MG63 (cell line): ENCODE data around the gene NEK1. TPM values are rescaled to one million over a fixed set of nuclear protein-coding genes. Genes with fewer than 3 reads are reported as not detected.
"Not testable (repeated sequence)": the region's sequence is repeated elsewhere in the genome, so short reads cannot be mapped to it uniquely, and the experiment has no call there.

ENCODE experiments used
- DNase-seq: peaks from one replicate; pipeline ENCODE4 v3.0.0-alpha.2; 2020
- H3K27me3 ChIP-seq: fragments of 250-450 bp; sonication (Bioruptor Pico); 2 replicates; pipeline ENCODE4 v1.5.1; 2020; ENCODE audit warnings: mild to moderate bottlenecking, moderate library complexity
- H3K36me3 ChIP-seq: fragments of 250-450 bp; sonication (Bioruptor Pico); 2 replicates; pipeline ENCODE4 v1.5.1; 2020; ENCODE audit warnings: mild to moderate bottlenecking, moderate library complexity
- H3K4me3 ChIP-seq: fragments of 250-450 bp; sonication (Bioruptor Pico); 2 replicates; pipeline ENCODE4 v1.5.1; 2020; ENCODE audit warnings: mild to moderate bottlenecking, moderate library complexity
- H3K9me3 ChIP-seq: fragments of 250-450 bp; sonication (Bioruptor Pico); 2 replicates; pipeline ENCODE4 v1.5.1; 2020; ENCODE audit warnings: mild to moderate bottlenecking, moderate library complexity
- total RNA-seq: library from RNA; depleted of rRNA; stranded (reverse); fragments of >200 nt; shearing (Covaris generic); gene quantifications from 2 replicates; pipeline ENCODE4 v1.2.3, GENCODE V29; 2014; ENCODE audit warnings: low replicate concordance

Gene NEK1
- total RNA-seq, 1 experiment from 2014 or later, result 2.1 TPM

GRCh38 chr4:169640261-169640870 lies 28.0 kb upstream of the NEK1 start:
- Histone ChIP-seq H3K9me3 (no peaks in the 10 kb centered on the region), H3K27me3 (no peaks in the 10 kb centered on the region), H3K36me3 (no peaks in the 10 kb centered on the region), H3K4me3 (no peak overlapping the region)
- no peak for DNase-seq

DNA sequence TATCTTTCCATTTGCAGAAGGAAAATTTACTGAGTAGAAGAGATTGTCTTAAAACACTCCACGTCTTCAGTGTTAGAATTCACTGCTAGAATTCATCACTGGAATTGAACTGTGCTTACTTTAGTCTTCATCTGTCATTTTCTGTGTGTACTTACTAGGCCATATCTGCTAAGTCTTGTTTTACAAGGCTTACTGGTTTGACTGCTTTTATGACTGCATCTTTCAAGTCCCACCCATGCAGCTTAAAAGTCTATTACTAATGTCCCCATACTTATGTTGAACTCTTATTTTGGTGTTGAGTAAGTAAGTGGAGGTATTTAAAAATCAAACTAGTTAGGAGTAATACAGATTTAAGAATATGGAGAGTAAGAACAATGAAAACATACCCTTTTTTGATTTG lies 22.6 kb upstream of the NEK1 start:
- H3K9me3 ChIP-seq, result no peaks in the 10 kb centered on the region
- no peak overlapping the region for H3K4me3 ChIP-seq
- no peak for DNase-seq
- no peaks in the 10 kb centered on the region for H3K27me3 ChIP-seq
- no peaks in the 10 kb centered on the region for H3K36me3 ChIP-seq

DNA sequence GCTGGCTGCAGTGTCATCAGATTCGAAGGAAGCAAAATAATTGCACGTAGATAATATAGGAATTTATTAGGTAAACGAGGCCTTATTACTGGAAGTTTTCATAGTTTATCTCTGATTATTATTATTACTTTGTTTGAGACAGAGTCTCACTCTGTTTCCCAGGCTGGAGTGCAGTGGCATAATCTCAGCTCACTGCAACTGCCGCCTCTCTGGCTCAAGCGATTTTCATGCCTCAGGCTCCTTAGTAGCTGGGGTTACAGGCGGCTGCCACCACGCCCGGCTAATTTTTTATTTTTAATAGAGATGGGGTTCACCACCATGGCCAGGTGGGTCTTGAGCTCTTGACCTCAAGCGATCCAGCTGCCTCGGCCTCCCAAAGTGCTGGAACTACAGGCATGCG lies 20.5 kb upstream of the NEK1 start:
- no peaks in the 10 kb centered on the region for H3K36me3 ChIP-seq
- no peak for DNase-seq
- H3K4me3 ChIP-seq, result no peak overlapping the region
- no peaks in the 10 kb centered on the region for H3K9me3 ChIP-seq
- no peaks in the 10 kb centered on the region for H3K27me3 ChIP-seq

GRCh38 chr4:169630069-169630468 lies 17.7 kb upstream of the NEK1 start:
- no peaks in the 10 kb centered on the region for H3K27me3 ChIP-seq
- H3K9me3 ChIP-seq, result no peaks in the 10 kb centered on the region
- no peak for DNase-seq
- no peaks in the 10 kb centered on the region for H3K36me3 ChIP-seq
- H3K4me3 ChIP-seq, result no peak overlapping the region

DNA sequence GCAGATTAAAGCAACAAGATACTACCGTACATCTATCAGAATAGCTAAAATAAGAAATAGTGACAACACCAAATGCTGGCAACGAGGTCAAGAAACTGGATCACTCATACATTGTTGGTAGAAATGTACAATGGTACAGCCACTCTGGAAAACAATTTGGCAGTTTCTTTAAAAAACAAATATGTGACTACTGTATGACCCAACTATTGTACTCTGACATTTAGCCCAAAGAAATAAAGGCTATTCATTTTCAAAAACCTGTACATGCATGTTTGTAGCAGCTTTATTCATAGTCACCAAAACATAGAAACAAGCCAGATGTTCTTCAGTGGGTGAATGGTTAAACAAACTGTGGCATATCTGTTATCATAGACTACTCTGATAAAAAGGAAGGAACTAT lies 16.2 kb upstream of the NEK1 start:
- Histone ChIP-seq H3K36me3 (no peaks in the 10 kb centered on the region), H3K4me3 (no peak overlapping the region), H3K9me3 (no peaks in the 10 kb centered on the region), H3K27me3 (no peaks in the 10 kb centered on the region)
- no peak for DNase-seq

DNA sequence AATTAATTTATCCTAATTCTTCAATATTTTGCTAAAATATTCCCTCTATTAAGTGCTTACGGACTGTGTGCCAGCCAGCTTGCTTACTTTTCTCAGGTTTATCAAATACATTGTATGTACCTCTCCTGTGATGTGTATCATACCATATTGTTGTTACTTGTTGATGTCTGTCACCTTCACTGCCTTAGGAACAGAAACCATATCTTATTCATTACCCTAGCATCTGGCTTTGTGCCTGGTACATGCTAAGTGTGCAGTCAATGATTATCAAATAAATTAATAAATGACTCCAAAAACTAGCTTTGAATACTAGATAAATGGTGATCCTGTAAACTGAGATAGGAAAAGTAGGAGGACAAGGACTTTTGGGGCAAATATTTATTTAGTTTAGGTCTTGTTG lies 14.9 kb upstream of the NEK1 start:
- Histone ChIP-seq H3K27me3 (no peaks in the 10 kb centered on the region), H3K36me3 (no peaks in the 10 kb centered on the region), H3K9me3 (no peaks in the 10 kb centered on the region), H3K4me3 (no peak overlapping the region)
- DNase-seq, result no peak

- H3K9me3 ChIP-seq, result no peaks in the 10 kb centered on the region
- H3K4me3 ChIP-seq, result no peak overlapping the region
- no peaks in the 10 kb centered on the region for H3K36me3 ChIP-seq
- no peaks in the 10 kb centered on the region for H3K27me3 ChIP-seq
- DNase-seq, result no peak
Observed at GRCh38 chr4:169626331-169627282, 14.2 kb upstream of the NEK1 start.

GRCh38 chr4:169625886-169626285 lies 13.5 kb upstream of the NEK1 start:
- Histone ChIP-seq H3K27me3 (no peaks in the 10 kb centered on the region), H3K4me3 (no peak overlapping the region), H3K36me3 (no peaks in the 10 kb centered on the region), H3K9me3 (no peaks in the 10 kb centered on the region)
- no peak for DNase-seq

DNA sequence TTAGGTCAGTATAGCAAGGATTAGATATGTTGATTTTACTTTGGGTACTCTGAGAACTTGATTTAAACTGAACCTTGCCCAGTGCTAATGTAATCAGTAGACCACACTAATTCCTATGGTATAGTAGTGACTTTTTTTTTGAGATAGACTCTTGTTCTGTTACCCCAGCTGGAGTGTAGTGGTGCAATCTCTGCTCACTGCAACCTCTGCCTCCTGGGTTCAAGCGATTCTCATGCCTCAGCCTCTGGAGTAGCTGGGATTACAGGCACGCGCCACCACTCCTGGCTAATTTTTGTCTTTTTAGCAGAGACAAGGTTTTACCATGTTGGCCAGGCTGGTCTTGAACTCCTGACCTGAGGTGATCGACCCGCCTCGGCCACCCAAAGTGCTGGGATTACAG lies 11.6 kb upstream of the NEK1 start:
- DNase-seq, H3K9me3 ChIP-seq, H3K4me3 ChIP-seq, H3K36me3 ChIP-seq, H3K27me3 ChIP-seq: not testable (repeated sequence)

DNA sequence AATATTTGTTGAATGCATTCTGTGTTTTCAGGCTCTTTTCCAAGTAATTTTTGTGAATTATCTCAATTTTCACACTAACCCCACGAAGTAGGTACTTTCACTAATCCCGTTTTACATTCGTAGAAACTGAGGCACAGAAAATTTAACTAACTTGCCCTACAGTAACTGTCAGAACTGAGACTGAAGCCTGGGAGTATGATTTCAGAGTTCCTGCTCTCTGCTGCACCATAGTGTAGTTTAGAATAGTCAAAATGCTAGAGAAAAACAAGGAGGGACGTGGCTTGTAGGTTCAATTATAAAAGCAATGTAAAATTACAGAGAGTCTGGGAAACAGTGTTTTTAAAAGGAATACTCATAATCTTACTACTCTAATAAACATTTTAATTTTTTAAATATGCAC lies 10.2 kb upstream of the NEK1 start:
- peak overlapping the region; percentile 72 for H3K4me3 ChIP-seq
- no peaks in the 10 kb centered on the region for H3K9me3 ChIP-seq
- DNase-seq, result no peak
- no peaks in the 10 kb centered on the region for H3K27me3 ChIP-seq
- no peaks in the 10 kb centered on the region for H3K36me3 ChIP-seq

DNA sequence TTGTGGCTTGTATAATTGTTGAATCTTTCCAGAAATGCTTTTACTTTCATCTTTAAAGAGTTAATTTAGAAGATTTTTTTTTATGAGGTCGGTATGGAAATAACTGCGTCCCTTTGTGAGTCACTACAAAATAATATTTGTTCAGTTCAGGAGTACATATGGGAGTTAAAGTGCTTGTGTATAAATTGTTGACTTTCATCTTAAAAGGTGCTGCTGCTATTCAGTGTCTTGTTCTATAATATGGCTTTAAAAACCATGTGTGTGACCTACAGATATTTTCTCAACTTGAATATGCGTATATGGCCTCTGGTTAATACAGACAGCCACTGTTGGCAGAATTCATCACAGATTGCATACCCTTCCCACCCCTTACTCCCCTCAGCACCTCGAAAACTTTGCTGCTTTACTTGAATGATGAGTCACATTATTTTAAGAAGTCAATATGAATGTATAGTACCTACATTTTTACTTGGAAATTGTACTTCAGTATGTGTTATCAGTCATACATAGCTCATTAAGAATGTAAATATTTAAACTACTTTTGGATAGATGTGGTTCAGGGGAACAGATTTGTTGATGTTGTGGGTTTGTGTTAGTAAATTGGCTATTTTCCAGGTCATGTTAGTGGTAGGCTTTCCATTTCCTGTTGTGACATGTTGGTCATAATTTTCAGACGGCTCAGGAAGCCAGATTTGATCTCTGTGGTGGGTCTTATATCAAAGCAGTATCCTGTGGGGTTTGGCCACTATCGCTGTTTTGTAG lies 9.5 kb upstream of the NEK1 start:
- Histone ChIP-seq H3K36me3 (no peaks in the 10 kb centered on the region), H3K9me3 (no peaks in the 10 kb centered on the region), H3K4me3 (peak overlapping the region; percentile 72), H3K27me3 (no peaks in the 10 kb centered on the region)
- DNase-seq, result no peak

- DNase-seq, result peak; percentile 2
Observed at GRCh38 chr4:169620880-169621248, 8.5 kb upstream of the NEK1 start.

DNA sequence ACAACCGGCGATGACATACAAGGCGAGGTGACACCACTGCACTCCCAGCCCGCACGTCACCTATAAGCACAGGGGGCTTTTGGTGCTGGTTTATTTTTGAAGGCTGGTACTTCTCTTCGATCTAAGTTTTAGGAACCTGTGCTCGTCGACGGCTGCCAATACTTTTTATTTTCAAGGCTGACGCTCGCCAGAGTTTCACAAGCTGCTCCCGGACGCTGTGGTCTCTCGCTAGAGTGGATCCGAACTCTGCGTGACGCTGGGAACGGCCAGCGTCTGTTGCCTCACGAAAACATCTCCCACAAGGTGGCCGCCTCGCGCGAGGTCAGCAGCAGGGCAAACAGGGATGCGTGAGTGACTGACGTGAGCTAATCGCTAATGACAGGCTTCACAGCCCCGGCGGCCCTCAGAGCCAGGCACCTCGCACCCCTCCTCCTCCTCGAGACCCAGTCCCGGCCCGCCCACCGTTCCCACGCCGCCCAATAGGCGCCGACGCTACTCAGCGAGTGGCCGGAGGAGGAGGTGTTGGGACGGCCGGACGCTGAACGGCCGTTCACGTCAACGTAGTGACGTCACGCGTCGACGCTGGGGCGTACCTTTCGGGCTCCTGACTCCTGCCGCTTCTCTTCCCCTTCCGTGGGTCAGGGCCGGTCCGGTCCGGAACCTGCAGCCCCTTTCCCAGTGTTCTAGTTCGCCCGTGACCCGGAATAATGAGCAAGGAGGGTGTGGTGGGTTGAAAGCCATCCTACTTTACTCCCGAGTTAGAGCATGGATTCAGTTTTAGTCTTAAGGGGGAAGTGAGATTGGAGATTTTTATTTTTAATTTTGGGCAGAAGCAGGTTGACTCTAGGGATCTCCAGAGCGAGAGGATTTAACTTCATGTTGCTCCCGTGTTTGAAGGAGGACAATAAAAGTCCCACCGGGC lies 7.8 kb upstream of the NEK1 start, which contains the start of gene CLCN3:
Gene CLCN3 (plus strand): TSS at position 621 of the 922 bp plus-strand sequence. CDS start 15,351 bp downstream, outside the sequence.
- Histone ChIP-seq H3K27me3 (no peaks in the 10 kb centered on the region), H3K4me3 (peak within 1 kb of the TSS; percentile 72), H3K9me3 (no peaks in the 10 kb centered on the region), H3K36me3 (no peaks in the 10 kb centered on the region)
- DNase-seq, result peak; percentile 94

More at GRCh38 chr4:169620880-169621248, 8.5 kb upstream of the NEK1 start:
- H3K36me3 ChIP-seq, result no peaks in the 10 kb centered on the region
- peak overlapping the region; percentile 72 for H3K4me3 ChIP-seq
- no peaks in the 10 kb centered on the region for H3K9me3 ChIP-seq
- no peaks in the 10 kb centered on the region for H3K27me3 ChIP-seq

- Histone ChIP-seq H3K9me3 (no peaks in the 10 kb centered on the region), H3K27me3 (no peaks in the 10 kb centered on the region), H3K36me3 (no peaks in the 10 kb centered on the region), H3K4me3 (peak overlapping the region; percentile 72)
- peak; percentile 12 for DNase-seq
Observed at GRCh38 chr4:169619518-169619957, 7.2 kb upstream of the NEK1 start.

GRCh38 chr4:169618986-169619385 lies 6.6 kb upstream of the NEK1 start:
- no peaks in the 10 kb centered on the region for H3K27me3 ChIP-seq
- no peak for DNase-seq
- H3K4me3 ChIP-seq, result peak overlapping the region; percentile 72; the same call in 1 of the 2 replicates
- H3K36me3 ChIP-seq, result no peaks in the 10 kb centered on the region
- H3K9me3 ChIP-seq, result no peaks in the 10 kb centered on the region

- Histone ChIP-seq H3K4me3 (no peak overlapping the region), H3K36me3 (no peaks in the 10 kb centered on the region), H3K27me3 (no peaks in the 10 kb centered on the region), H3K9me3 (no peaks in the 10 kb centered on the region)
- DNase-seq, result no peak
Observed at GRCh38 chr4:169618286-169618685, 5.9 kb upstream of the NEK1 start.
